Effector memory CD4-positive, alpha-beta T cell (primary cell): Measurements from ENCODE around the gene CPNE2.
A peak's percentile ranks its signal among the peaks of the same experiment; 100 is the strongest.

Source experiments
- DNase-seq, 3 donors: peaks; one replicate each; pipeline ENCODE4 v3.0.0-alpha.2; 2020
- H3K27ac ChIP-seq: 2 replicates; pipeline ENCODE4 v1.7.0; 2013; ENCODE audit warnings: mild to moderate bottlenecking, low read length, moderate library complexity; ENCODE audit not compliant: insufficient read depth, poor library complexity, severe bottlenecking
- H3K27me3 ChIP-seq: replicated peaks from 2 replicates; pipeline ENCODE4 v1.7.0; 2013; ENCODE audit warnings: mild to moderate bottlenecking, low read length; ENCODE audit not compliant: insufficient read depth, control insufficient read depth, poor library complexity, severe bottlenecking
- H3K36me3 ChIP-seq: 2 replicates; pipeline ENCODE4 v1.7.0; 2013; ENCODE audit warnings: mild to moderate bottlenecking, low read length, moderate library complexity; ENCODE audit not compliant: control insufficient read depth, insufficient read depth
- H3K4me1 ChIP-seq: 2 replicates; pipeline ENCODE4 v1.7.0; 2013; ENCODE audit warnings: low read length, mild to moderate bottlenecking; ENCODE audit not compliant: control insufficient read depth, insufficient read depth, poor library complexity, severe bottlenecking
- H3K4me3 ChIP-seq: 2 replicates; pipeline ENCODE4 v1.7.0; 2013; ENCODE audit warnings: low read length, low read depth, mild to moderate bottlenecking; ENCODE audit not compliant: insufficient read depth, poor library complexity, severe bottlenecking
- H3K9me3 ChIP-seq: 2 replicates; pipeline ENCODE4 v1.7.0; 2013; ENCODE audit warnings: mild to moderate bottlenecking, low read length, moderate library complexity; ENCODE audit not compliant: control insufficient read depth
- total RNA-seq, 3 donors: gene quantifications; one replicate each; lab custom pipeline; 2026; lab: John Stamatoyannopoulos, UW

Gene CPNE2
- 5.8 to 8.0 (median 6.4) reads per million in 3 donors for total RNA-seq

GRCh38 chr16:57091975-57092785 is at the start of gene CPNE2:
TSS of gene CPNE2 (plus strand) at chr16:57092583. CDS start at chr16:57110743, 18,160 bp downstream.
- H3K9me3 ChIP-seq = no peaks in the 10 kb centered on the region
- peak within 1 kb of the TSS; percentile 57 for H3K4me3 ChIP-seq
- H3K27ac ChIP-seq = no peak within 1 kb of the TSS
- peak in 1 of 3 donors; percentile 2 for DNase-seq
- peaks cover 10% of the 10 kb centered on the region for H3K4me1 ChIP-seq
- H3K36me3 ChIP-seq = no peaks in the 10 kb centered on the region
- peaks cover 3% of the 10 kb centered on the region for H3K27me3 ChIP-seq

GRCh38 chr16:57043248-57043647 is 49.1 kb upstream of the CPNE2 start:
- peaks cover 47% of the 10 kb centered on the region for H3K36me3 ChIP-seq
- DNase-seq = no peak
- no peaks in the 10 kb centered on the region for H3K9me3 ChIP-seq
- peaks cover 51% of the 10 kb centered on the region for H3K4me1 ChIP-seq
- H3K27me3 ChIP-seq = no peaks in the 10 kb centered on the region
- H3K4me3 ChIP-seq = no peak overlapping the region
- H3K27ac ChIP-seq = peak overlapping the region; percentile 86

- H3K4me3 ChIP-seq = no peak overlapping the region
- peaks cover 55% of the 10 kb centered on the region for H3K36me3 ChIP-seq
- H3K4me1 ChIP-seq = peaks cover 34% of the 10 kb centered on the region
- DNase-seq = no peak
- no peak overlapping the region for H3K27ac ChIP-seq
- no peaks in the 10 kb centered on the region for H3K9me3 ChIP-seq
- H3K27me3 ChIP-seq = no peaks in the 10 kb centered on the region
These were observed 47.3 kb upstream of the CPNE2 start for GRCh38 chr16:57044931-57045693.

GRCh38 chr16:57045694-57046381 is 46.5 kb upstream of the CPNE2 start:
- Histone ChIP-seq H3K27ac (no peak overlapping the region), H3K9me3 (no peaks in the 10 kb centered on the region), H3K4me3 (no peak overlapping the region), H3K4me1 (peaks cover 26% of the 10 kb centered on the region), H3K36me3 (peaks cover 60% of the 10 kb centered on the region), H3K27me3 (no peaks in the 10 kb centered on the region)
- no peak for DNase-seq

- Histone ChIP-seq H3K4me1 (peaks cover 4% of the 10 kb centered on the region), H3K4me3 (no peak overlapping the region), H3K9me3 (no peaks in the 10 kb centered on the region), H3K27ac (no peak overlapping the region), H3K27me3 (no peaks in the 10 kb centered on the region), H3K36me3 (peaks cover 74% of the 10 kb centered on the region)
- no peak for DNase-seq
These were observed 44.3 kb upstream of the CPNE2 start for GRCh38 chr16:57048095-57048494.

- peaks cover 80% of the 10 kb centered on the region for H3K36me3 ChIP-seq
- no peak overlapping the region for H3K4me3 ChIP-seq
- no peaks in the 10 kb centered on the region for H3K27me3 ChIP-seq
- H3K4me1 ChIP-seq = no peaks in the 10 kb centered on the region
- H3K9me3 ChIP-seq = no peaks in the 10 kb centered on the region
- H3K27ac ChIP-seq = no peak overlapping the region
- DNase-seq = no peak
These were observed 42.7 kb upstream of the CPNE2 start for GRCh38 chr16:57049678-57050077.

GRCh38 chr16:57051696-57052228 is 40.6 kb upstream of the CPNE2 start:
- no peaks in the 10 kb centered on the region for H3K4me1 ChIP-seq
- no peak overlapping the region for H3K27ac ChIP-seq
- H3K36me3 ChIP-seq = peaks cover 74% of the 10 kb centered on the region
- no peaks in the 10 kb centered on the region for H3K9me3 ChIP-seq
- no peak for DNase-seq
- no peaks in the 10 kb centered on the region for H3K27me3 ChIP-seq
- H3K4me3 ChIP-seq = no peak overlapping the region

GRCh38 chr16:57053206-57053605 is 39.2 kb upstream of the CPNE2 start:
- Histone ChIP-seq H3K27ac (no peak overlapping the region), H3K36me3 (peaks cover 71% of the 10 kb centered on the region)

GRCh38 chr16:57054338-57054737 is 38.0 kb upstream of the CPNE2 start:
- no peaks in the 10 kb centered on the region for H3K9me3 ChIP-seq
- H3K4me3 ChIP-seq = no peak overlapping the region
- H3K4me1 ChIP-seq = no peaks in the 10 kb centered on the region
- DNase-seq = no peak
- H3K27me3 ChIP-seq = no peaks in the 10 kb centered on the region
- peaks cover 73% of the 10 kb centered on the region for H3K36me3 ChIP-seq
- H3K27ac ChIP-seq = no peak overlapping the region

More at GRCh38 chr16:57053206-57053605, 39.2 kb upstream of the CPNE2 start:
- Histone ChIP-seq H3K27me3 (no peaks in the 10 kb centered on the region), H3K9me3 (no peaks in the 10 kb centered on the region), H3K4me1 (no peaks in the 10 kb centered on the region), H3K4me3 (no peak overlapping the region)
- no peak for DNase-seq
